Ramos (cell line): ENCODE measurements around the gene RGL4.

Experiments used
- in situ Hi-C: fragments of 300-500 bp; cut with MboI; formaldehyde crosslinking; loops from one replicate; pipeline ENCODE4 v1.14.3; 2022; ENCODE audit warnings: low sequenced_read_pairs; ENCODE audit not compliant: unreplicated experiment

RGL4 gene

GRCh38 chr22:23695571-23696325, 4.9 kb downstream of the RGL4 start:
- in situ Hi-C loops = no loop called here

GRCh38 chr22:23696326-23696851, 5.6 kb downstream of the RGL4 start:
- in situ Hi-C loops = no loop called here

DNA sequence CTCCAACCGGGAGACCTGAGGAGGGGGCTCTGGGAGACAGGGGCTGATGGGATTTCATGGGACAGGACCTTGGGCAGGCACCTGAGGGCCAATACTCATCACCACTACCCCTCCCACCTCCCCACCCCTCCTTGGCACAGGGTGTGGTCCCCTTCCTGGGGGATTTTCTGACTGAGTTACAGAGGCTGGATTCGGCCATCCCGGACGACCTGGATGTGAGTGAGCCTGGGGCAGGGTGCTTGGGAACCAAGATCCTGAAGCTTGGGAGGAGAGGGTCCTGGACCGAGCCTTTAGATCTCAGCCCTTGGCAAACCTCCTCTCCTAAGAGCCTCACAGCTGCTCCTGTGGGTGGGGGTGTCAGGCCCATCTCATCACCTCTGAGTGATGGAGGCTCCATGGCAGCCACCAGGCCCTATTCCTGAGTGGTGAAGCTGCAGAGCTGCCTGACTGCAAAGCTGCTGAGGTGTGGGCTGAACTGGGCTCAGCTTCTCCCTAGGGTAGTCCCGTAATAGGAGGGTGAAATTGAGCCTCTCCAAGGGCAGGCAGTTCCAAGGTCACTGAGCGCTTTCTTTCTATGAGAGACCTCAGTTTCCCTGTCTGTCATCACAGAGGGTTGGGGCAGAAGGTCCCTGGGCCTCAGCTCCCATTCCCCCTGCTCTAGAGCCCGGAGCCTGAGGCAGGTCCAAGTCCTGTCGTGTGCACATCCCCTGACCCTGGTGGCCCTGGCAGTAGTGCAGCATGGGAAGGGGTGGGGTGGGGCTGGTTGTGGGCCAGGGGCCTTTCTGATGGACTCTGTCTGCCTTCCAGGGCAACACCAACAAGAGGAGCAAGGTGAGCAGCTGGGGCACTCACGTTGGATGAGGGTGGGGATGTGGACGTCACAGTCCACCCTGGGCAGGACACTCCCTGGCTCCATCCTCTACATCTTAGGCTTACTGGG, 6.5 kb downstream of the RGL4 start:
- in situ Hi-C loops = no loop called here

GRCh38 chr22:23698094-23698493, 7.3 kb downstream of the RGL4 start:
- in situ Hi-C loops = no loop called here

DNA sequence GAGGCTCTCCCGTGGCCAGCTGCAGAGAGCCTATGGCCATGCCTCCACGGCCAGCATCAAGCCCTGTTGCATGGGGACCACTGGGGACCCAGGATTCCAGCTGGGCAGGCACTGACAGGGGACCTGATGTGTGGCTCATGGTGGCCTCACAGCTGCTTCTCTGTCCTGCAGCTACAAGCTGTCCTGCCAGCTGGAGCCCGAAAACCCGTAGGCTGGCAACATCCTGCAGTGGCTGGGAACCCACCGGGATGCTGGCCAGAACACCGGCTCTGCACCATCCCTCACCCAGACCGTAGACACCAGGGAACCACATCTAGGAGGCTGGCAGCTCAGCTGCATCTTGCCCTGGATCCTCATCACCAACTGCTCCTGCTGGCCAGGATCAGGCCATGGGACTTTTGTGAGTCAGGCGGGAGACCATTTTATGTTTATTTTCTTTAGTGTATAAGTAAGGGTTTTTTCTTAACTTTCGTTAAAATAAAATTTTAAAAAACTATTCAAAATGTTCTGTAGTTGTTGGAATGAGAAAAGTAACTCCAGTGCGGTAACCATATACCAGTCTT, 7.9 kb downstream of the RGL4 start:
- in situ Hi-C loops = no loop called here

GRCh38 chr22:23700706-23701105, 9.9 kb downstream of the RGL4 start:
- in situ Hi-C loops = no loop called here

GRCh38 chr22:23704062-23704461, 13.2 kb downstream of the RGL4 start:
- in situ Hi-C loops = no loop called here

DNA sequence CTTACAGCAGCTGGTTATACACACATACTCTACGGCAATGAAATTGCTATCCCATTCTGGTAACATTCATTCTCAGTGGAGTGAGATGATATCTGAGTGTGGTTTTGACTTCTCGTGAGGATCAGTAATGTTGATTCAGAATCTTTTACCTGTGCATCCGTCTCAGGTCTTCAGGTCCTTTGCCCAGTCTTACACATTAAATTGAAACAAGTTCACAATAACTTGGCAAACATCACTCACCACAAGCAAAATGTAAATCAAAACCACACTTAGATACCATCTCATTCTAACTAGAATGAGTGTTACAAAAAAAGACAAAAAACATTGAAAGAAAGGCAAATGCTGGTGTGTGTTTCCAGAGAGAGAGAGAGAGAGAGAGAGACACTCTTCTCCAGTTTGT, 14.0 kb downstream of the RGL4 start:
- in situ Hi-C loops = no loop called here

GRCh38 chr22:23705358-23705757, 14.5 kb downstream of the RGL4 start:
- in situ Hi-C loops = no loop called here

DNA sequence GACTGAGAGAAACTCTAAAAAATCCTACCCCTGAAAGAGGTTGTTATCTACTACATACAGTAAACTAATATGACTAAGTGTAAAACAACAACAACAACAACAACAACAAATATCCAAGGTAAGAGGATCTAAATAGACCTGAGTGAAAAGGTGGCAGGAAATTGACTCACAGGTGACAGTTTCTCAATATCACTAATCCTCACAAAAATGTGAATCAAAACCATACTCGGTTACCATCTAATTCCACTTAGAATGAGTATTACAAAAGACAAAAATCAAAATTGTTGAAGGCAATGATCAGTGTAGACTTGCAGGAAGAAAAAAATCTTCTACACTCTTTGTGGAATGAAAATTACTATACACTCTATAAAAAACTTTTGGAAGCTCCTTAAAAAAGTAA, 17.5 kb downstream of the RGL4 start:
- in situ Hi-C loops = no loop called here

DNA sequence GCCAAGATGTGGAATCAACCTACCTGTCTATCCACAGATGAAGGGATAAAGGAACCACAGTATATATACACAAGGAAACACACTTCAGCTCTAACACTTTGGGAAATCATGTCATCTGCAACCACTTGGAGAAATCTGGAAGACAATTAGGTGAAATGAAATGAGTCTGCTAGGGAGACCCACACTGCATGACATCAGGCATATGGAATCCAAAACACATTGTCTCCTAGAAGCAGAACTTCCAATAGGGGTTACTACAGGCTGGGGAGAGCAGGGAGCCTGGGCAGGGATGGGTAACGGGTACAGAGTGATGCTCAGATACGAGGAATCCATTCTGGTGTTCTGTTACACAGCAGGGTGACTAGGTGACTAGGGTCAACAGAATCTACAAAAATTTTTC, 18.3 kb downstream of the RGL4 start:
- in situ Hi-C loops = no loop called here

- in situ Hi-C loops = no loop called here
These were observed 21.4 kb downstream of the RGL4 start for GRCh38 chr22:23712256-23712655.

- in situ Hi-C loops = no loop called here
These were observed 23.1 kb downstream of the RGL4 start for GRCh38 chr22:23713696-23714595.

DNA sequence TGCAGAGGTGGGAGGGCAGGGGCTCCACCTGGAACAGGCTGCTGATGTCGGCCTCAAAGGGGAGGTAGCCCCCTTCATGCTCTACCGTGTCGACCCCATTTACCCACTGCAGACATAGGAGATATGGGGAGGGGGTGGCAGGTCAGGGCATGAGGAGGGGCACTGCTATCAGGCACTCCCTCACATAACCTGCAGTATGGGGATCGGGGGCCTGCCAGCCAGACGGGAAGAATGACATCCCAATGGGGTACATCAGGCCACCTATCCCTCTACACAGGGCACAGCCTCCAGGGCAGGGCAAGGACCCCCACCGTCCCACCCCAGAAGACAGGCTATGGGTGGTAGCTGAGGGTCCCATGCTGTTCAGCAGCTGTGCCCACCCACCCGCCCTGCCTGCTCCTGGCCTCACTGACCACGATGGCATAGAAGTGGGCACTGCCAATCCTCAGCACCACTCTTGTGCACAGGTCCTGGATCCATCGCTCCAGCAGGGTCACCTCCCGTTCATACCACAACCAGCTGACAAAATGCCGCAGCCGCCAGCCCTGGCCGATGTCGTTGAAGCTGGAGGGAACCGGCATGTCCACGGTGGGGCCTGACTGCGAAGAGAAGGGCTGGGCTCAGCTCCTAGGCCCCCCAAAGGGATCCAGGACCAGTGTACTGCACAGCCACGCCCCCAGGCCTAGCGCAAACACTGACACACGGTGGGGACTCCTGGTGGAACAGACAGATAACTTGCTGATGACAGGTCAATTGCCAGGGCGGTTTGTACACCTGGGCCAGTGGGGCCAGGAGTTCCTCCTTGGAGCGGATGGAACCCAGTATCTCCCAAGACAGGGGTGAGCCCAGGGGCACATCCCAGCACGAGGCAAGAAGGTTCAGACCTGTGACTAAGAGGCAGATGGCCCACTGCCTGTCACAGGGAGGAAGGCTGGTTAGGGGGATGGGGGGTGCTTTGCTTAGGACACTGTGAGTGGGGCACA, 24.1 kb downstream of the RGL4 start:
- in situ Hi-C loops = no loop called here

- in situ Hi-C loops = no loop called here
These were observed 25.1 kb downstream of the RGL4 start for GRCh38 chr22:23715806-23716375.

- in situ Hi-C loops = no loop called here
These were observed 26.3 kb downstream of the RGL4 start for GRCh38 chr22:23716811-23717801.
